GM19455 (cell line): ENCODE data around the gene ARID1B.

Experiments used
- ATAC-seq: cut with Tn5 transposase; IDR thresholded peaks from one replicate; pipeline ENCODE4 v1.9.1; 2021; ENCODE audit not compliant: unreplicated experiment

The ARID1B gene

GRCh38 chr6:157091856-157092460 lies 314.8 kb downstream of the ARID1B start:
- no peak for ATAC-seq

GRCh38 chr6:157092736-157093135 lies 315.6 kb downstream of the ARID1B start:
- no peak for ATAC-seq

GRCh38 chr6:157093536-157093935 lies 316.4 kb downstream of the ARID1B start:
- no peak for ATAC-seq

GRCh38 chr6:157094038-157094437 lies 316.9 kb downstream of the ARID1B start:
- no peak for ATAC-seq

GRCh38 chr6:157095084-157095483 lies 317.9 kb downstream of the ARID1B start:
- ATAC-seq, result no peak

GRCh38 chr6:157095569-157095968 lies 318.4 kb downstream of the ARID1B start:
- no peak for ATAC-seq

- no peak for ATAC-seq
These were observed 318.9 kb downstream of the ARID1B start for GRCh38 chr6:157096105-157096504.

GRCh38 chr6:157096522-157096921 lies 319.3 kb downstream of the ARID1B start:
- ATAC-seq, result no peak

GRCh38 chr6:157097255-157097955 lies 320.2 kb downstream of the ARID1B start:
- no peak for ATAC-seq

- ATAC-seq, result no peak
These were observed 321.8 kb downstream of the ARID1B start for GRCh38 chr6:157098999-157099398.

- ATAC-seq, result peak; percentile 98
These were observed 322.9 kb downstream of the ARID1B start for GRCh38 chr6:157099912-157100593.

- ATAC-seq, result no peak
These were observed 324.0 kb downstream of the ARID1B start for GRCh38 chr6:157101166-157101565.

- no peak for ATAC-seq
These were observed 327.6 kb downstream of the ARID1B start for GRCh38 chr6:157104803-157105202.

GRCh38 chr6:157106487-157106886 lies 329.3 kb downstream of the ARID1B start:
- no peak for ATAC-seq

- ATAC-seq, result no peak
These were observed 330.4 kb downstream of the ARID1B start for GRCh38 chr6:157107571-157107914.

- ATAC-seq, result no peak
These were observed 330.9 kb downstream of the ARID1B start for GRCh38 chr6:157107915-157108651.

GRCh38 chr6:157108923-157109322 lies 331.7 kb downstream of the ARID1B start:
- no peak for ATAC-seq

- ATAC-seq, result no peak
These were observed 333.4 kb downstream of the ARID1B start for GRCh38 chr6:157110607-157111006.

- no peak for ATAC-seq
These were observed 336.2 kb downstream of the ARID1B start for GRCh38 chr6:157113389-157113788.

GRCh38 chr6:157116426-157116825 lies 339.2 kb downstream of the ARID1B start:
- ATAC-seq, result no peak

GRCh38 chr6:157117431-157118095 lies 340.4 kb downstream of the ARID1B start:
- no peak for ATAC-seq
